Measurements from ENCODE around the gene SULT2B1. TPM values are rescaled to one million over a fixed set of nuclear protein-coding genes. Genes with fewer than 3 reads are reported as not detected.
"Not testable (repeated sequence)": the region's sequence is repeated elsewhere in the genome, so short reads cannot be mapped to it uniquely, and the experiment has no call there.

Gene SULT2B1
- total RNA-seq, 2 experiments from 2014 or later: not detected

GRCh38 chr19:48577908-48578307 lies 25.9 kb downstream of the SULT2B1 start:
- ChIA-PET POLR2A (interaction anchor here (0.6 kb wide), 1 partner anchor 64 kb away, joined by 5 read pairs; no protein-coding TSS in a partner anchor), CTCF (interaction anchor here (1.0 to 1.2 kb wide), 2 partner anchors 11 to 245 kb away, joined by 3 read pairs; no protein-coding TSS in a partner anchor)
- H3K4me3 Mint-ChIP-seq; H3K27ac Mint-ChIP-seq; H3K27me3 Mint-ChIP-seq; H3K9me3 Mint-ChIP-seq; H3K4me1 Mint-ChIP-seq; DNase-seq; H3K36me3 Mint-ChIP-seq (ENCODE audit: low read depth): not testable (repeated sequence)

GRCh38 chr19:48578891-48579290 lies 26.9 kb downstream of the SULT2B1 start:
- H3K27ac Mint-ChIP-seq: no peak overlapping the region
- H3K36me3 Mint-ChIP-seq (ENCODE audit: low read depth): peaks cover 3% of the 10 kb centered on the region
- no peaks in the 10 kb centered on the region for H3K9me3 Mint-ChIP-seq
- DNase-seq: no peak
- no peaks in the 10 kb centered on the region for H3K27me3 Mint-ChIP-seq
- POLR2A ChIA-PET: no interaction called here
- H3K4me3 Mint-ChIP-seq: no peak overlapping the region
- H3K4me1 Mint-ChIP-seq: peaks cover under 1% of the 10 kb centered on the region
- CTCF ChIA-PET: interaction anchor here (0.7 to 1.3 kb wide), 2 partner anchors 67 to 73 kb away, joined by 3 to 4 read pairs; no protein-coding TSS in a partner anchor

- Mint-ChIP-seq H3K4me1 (peaks cover 8% of the 10 kb centered on the region), H3K27me3 (no peaks in the 10 kb centered on the region), H3K36me3 (ENCODE audit: low read depth) (peaks cover 10% of the 10 kb centered on the region), H3K9me3 (no peaks in the 10 kb centered on the region), H3K27ac (no peak overlapping the region), H3K4me3 (no peak overlapping the region)
- ChIA-PET CTCF (interaction anchor here (0.6 to 1.8 kb wide), 2 partner anchors 27 to 76 kb away, joined by 3 to 5 read pairs; no protein-coding TSS in a partner anchor), POLR2A (no interaction called here)
- DNase-seq: no peak
These were observed 30.2 kb downstream of the SULT2B1 start for GRCh38 chr19:48582168-48582567.

- no peaks in the 10 kb centered on the region for H3K9me3 Mint-ChIP-seq
- no peaks in the 10 kb centered on the region for H3K27me3 Mint-ChIP-seq
- peaks cover 15% of the 10 kb centered on the region for H3K36me3 Mint-ChIP-seq (ENCODE audit: low read depth)
- no peak for DNase-seq
- CTCF ChIA-PET: interaction anchor here (0.7 to 8.7 kb wide), 6 partner anchors 12 to 253 kb away, joined by 3 to 197 read pairs (median 3); no protein-coding TSS in a partner anchor
- H3K27ac Mint-ChIP-seq: no peak overlapping the region
- POLR2A ChIA-PET: interaction anchor here (1.6 kb wide), 1 partner anchor 73 kb away, joined by 4 read pairs; no protein-coding TSS in a partner anchor
- peaks cover 41% of the 10 kb centered on the region for H3K4me1 Mint-ChIP-seq
- peak overlapping the region; percentile 21 for H3K4me3 Mint-ChIP-seq
These were observed 35.4 kb downstream of the SULT2B1 start for GRCh38 chr19:48587387-48587786.

GRCh38 chr19:48588670-48589401 lies 36.9 kb downstream of the SULT2B1 start:
- peak; percentile 91 for DNase-seq
- H3K4me3 Mint-ChIP-seq: peak overlapping the region; percentile 77
- ChIA-PET POLR2A (interaction anchor here (0.6 to 1.0 kb wide), 6 partner anchors 20 to 83 kb away, joined by 3 to 5 read pairs (median 3); partner anchors contain the start of genes RPL18 and SPHK2), CTCF (interaction anchor here (0.5 to 8.7 kb wide), 22 partner anchors 11 to 410 kb away, joined by 3 to 197 read pairs (median 4); partner anchors contain the start of genes RPL18, SPHK2, SULT2B1 and SYNGR4)
- peak overlapping the region; percentile 85 for H3K27ac Mint-ChIP-seq
- H3K4me1 Mint-ChIP-seq: peaks cover 48% of the 10 kb centered on the region
- no peaks in the 10 kb centered on the region for H3K27me3 Mint-ChIP-seq
- no peaks in the 10 kb centered on the region for H3K9me3 Mint-ChIP-seq
- H3K36me3 Mint-ChIP-seq (ENCODE audit: low read depth): peaks cover 20% of the 10 kb centered on the region

- ChIA-PET POLR2A (interaction anchor here (0.8 kb wide), 1 partner anchor 28 kb away, joined by 3 read pairs; the partner anchor contains the start of genes RPL18 and SPHK2), CTCF (interaction anchor here (8.7 kb wide), 1 partner anchor 84 kb away, joined by 197 read pairs; no protein-coding TSS in a partner anchor)
- no peaks in the 10 kb centered on the region for H3K27me3 Mint-ChIP-seq
- DNase-seq: no peak
- H3K4me3 Mint-ChIP-seq: no peak overlapping the region
- H3K36me3 Mint-ChIP-seq (ENCODE audit: low read depth): peaks cover 25% of the 10 kb centered on the region
- H3K27ac Mint-ChIP-seq: peak overlapping the region; percentile 42
- no peaks in the 10 kb centered on the region for H3K9me3 Mint-ChIP-seq
- peaks cover 58% of the 10 kb centered on the region for H3K4me1 Mint-ChIP-seq
These were observed 39.0 kb downstream of the SULT2B1 start for GRCh38 chr19:48591021-48591420.

- CTCF ChIA-PET: interaction anchor here (1.3 to 1.7 kb wide), 3 partner anchors 11 to 89 kb away, joined by 4 to 9 read pairs (median 5); no protein-coding TSS in a partner anchor
- DNase-seq: no peak
- peak overlapping the region; percentile 74 for H3K4me3 Mint-ChIP-seq
- no peaks in the 10 kb centered on the region for H3K9me3 Mint-ChIP-seq
- H3K27me3 Mint-ChIP-seq: no peaks in the 10 kb centered on the region
- peak overlapping the region; percentile 85 for H3K27ac Mint-ChIP-seq
- H3K4me1 Mint-ChIP-seq: peaks cover 53% of the 10 kb centered on the region
- POLR2A ChIA-PET: interaction anchor here (1.0 kb wide), 1 partner anchor 21 kb away, joined by 3 read pairs; no protein-coding TSS in a partner anchor
- H3K36me3 Mint-ChIP-seq (ENCODE audit: low read depth): peaks cover 21% of the 10 kb centered on the region
These were observed 43.2 kb downstream of the SULT2B1 start for GRCh38 chr19:48595171-48595570.

GRCh38 chr19:48595833-48596232 lies 43.9 kb downstream of the SULT2B1 start:
- ChIA-PET POLR2A (no interaction called here), CTCF (interaction anchor here (1.3 to 1.7 kb wide), 3 partner anchors 11 to 90 kb away, joined by 4 to 9 read pairs (median 5); no protein-coding TSS in a partner anchor)
- peak overlapping the region; percentile 85 for H3K27ac Mint-ChIP-seq
- H3K27me3 Mint-ChIP-seq: no peaks in the 10 kb centered on the region
- H3K4me3 Mint-ChIP-seq: peak overlapping the region; percentile 74
- no peak for DNase-seq
- peaks cover 21% of the 10 kb centered on the region for H3K36me3 Mint-ChIP-seq (ENCODE audit: low read depth)
- peaks cover 49% of the 10 kb centered on the region for H3K4me1 Mint-ChIP-seq
- H3K9me3 Mint-ChIP-seq: no peaks in the 10 kb centered on the region

GRCh38 chr19:48596237-48596636 lies 44.3 kb downstream of the SULT2B1 start:
- no peaks in the 10 kb centered on the region for H3K9me3 Mint-ChIP-seq
- CTCF ChIA-PET: no interaction called here
- H3K27me3 Mint-ChIP-seq: no peaks in the 10 kb centered on the region
- peaks cover 21% of the 10 kb centered on the region for H3K36me3 Mint-ChIP-seq (ENCODE audit: low read depth)
- no peak for DNase-seq
- POLR2A ChIA-PET: interaction anchor here (1.0 to 1.1 kb wide), 2 partner anchors 10 to 14 kb away, joined by 4 read pairs; no protein-coding TSS in a partner anchor
- H3K4me3 Mint-ChIP-seq: peak overlapping the region; percentile 74
- H3K27ac Mint-ChIP-seq: peak overlapping the region; percentile 85
- H3K4me1 Mint-ChIP-seq: peaks cover 45% of the 10 kb centered on the region

- Mint-ChIP-seq H3K36me3 (ENCODE audit: low read depth) (peaks cover 21% of the 10 kb centered on the region), H3K4me1 (peaks cover 39% of the 10 kb centered on the region), H3K9me3 (no peaks in the 10 kb centered on the region), H3K27ac (peak overlapping the region; percentile 85), H3K27me3 (no peaks in the 10 kb centered on the region), H3K4me3 (peak overlapping the region; percentile 74)
- peak; percentile 75 for DNase-seq
- POLR2A ChIA-PET: interaction anchor here (0.6 to 1.1 kb wide), 3 partner anchors 9 to 406 kb away, joined by 3 to 4 read pairs (median 4); no protein-coding TSS in a partner anchor
- CTCF ChIA-PET: interaction anchor here (0.7 kb wide), 1 partner anchor 114 kb away, joined by 4 read pairs; no protein-coding TSS in a partner anchor
These were observed 44.9 kb downstream of the SULT2B1 start for GRCh38 chr19:48596679-48597465.

GRCh38 chr19:48598996-48599700 lies 47.2 kb downstream of the SULT2B1 start:
- Mint-ChIP-seq H3K27ac (no peak overlapping the region), H3K36me3 (ENCODE audit: low read depth) (peaks cover 16% of the 10 kb centered on the region), H3K4me3 (peak overlapping the region; percentile 21), H3K4me1 (peaks cover 29% of the 10 kb centered on the region), H3K9me3 (no peaks in the 10 kb centered on the region), H3K27me3 (no peaks in the 10 kb centered on the region)
- DNase-seq: no peak
- ChIA-PET CTCF (no interaction called here), POLR2A (no interaction called here)
